Endodermal cell (in vitro differentiated cells): ENCODE measurements around the gene RFPL1. TPM values are rescaled to one million over a fixed set of nuclear protein-coding genes. Genes with fewer than 3 reads are reported as not detected.

Experiments
- DNase-seq: peaks from one replicate; pipeline ENCODE4 v3.0.0-alpha.2; 2017
- H3K27ac ChIP-seq: 2 replicates; pipeline ENCODE4 v1.5.1; 2013; ENCODE audit warnings: mild to moderate bottlenecking, low read depth, low read length, moderate library complexity
- H3K27me3 ChIP-seq: 2 replicates; pipeline ENCODE4 v1.6.1; 2013; ENCODE audit warnings: mild to moderate bottlenecking, low read length, moderate library complexity; ENCODE audit not compliant: insufficient read depth, control insufficient read depth, poor library complexity, severe bottlenecking
- H3K36me3 ChIP-seq: 2 replicates; pipeline ENCODE4 v1.7.0; 2013; ENCODE audit warnings: mild to moderate bottlenecking, low read length, moderate library complexity; ENCODE audit not compliant: control insufficient read depth, insufficient read depth
- H3K4me1 ChIP-seq: one replicate; pipeline ENCODE4 v1.7.0; 2013; ENCODE audit warnings: low read length; ENCODE audit not compliant: control insufficient read depth, insufficient read depth
- H3K4me3 ChIP-seq: 2 replicates; pipeline ENCODE4 v1.5.1; 2013; ENCODE audit warnings: mild to moderate bottlenecking, low read length, moderate library complexity
- H3K9ac ChIP-seq: 2 replicates; pipeline ENCODE4 v1.6.1; 2013; ENCODE audit warnings: mild to moderate bottlenecking, low read length, moderate library complexity; ENCODE audit not compliant: poor library complexity, severe bottlenecking; ENCODE audit errors: extremely low read depth
- H3K9me3 ChIP-seq: 2 replicates; pipeline ENCODE4 v1.6.1; 2013; ENCODE audit warnings: mild to moderate bottlenecking, low read length, moderate library complexity; ENCODE audit not compliant: control insufficient read depth
- H3K27ac Mint-ChIP-seq: 2 replicates; pipeline ENCODE4 v1.8.0; 2020; ENCODE audit warnings: mixed read lengths
- H3K27me3 Mint-ChIP-seq: 2 replicates; pipeline ENCODE4 v1.8.0; 2021; ENCODE audit warnings: mild to moderate bottlenecking, mixed read lengths; ENCODE audit not compliant: insufficient read depth
- H3K36me3 Mint-ChIP-seq: 2 replicates; pipeline ENCODE4 v1.8.0; 2020; ENCODE audit warnings: low read depth, mixed read lengths
- H3K4me1 Mint-ChIP-seq: 2 replicates; pipeline ENCODE4 v1.8.0; 2020; ENCODE audit warnings: mixed read lengths
- H3K4me3 Mint-ChIP-seq: 2 replicates; pipeline ENCODE4 v1.8.0; 2020; ENCODE audit warnings: mild to moderate bottlenecking, moderate library complexity, mixed read lengths
- H3K9me3 Mint-ChIP-seq: 2 replicates; pipeline ENCODE4 v1.8.0; 2020; ENCODE audit warnings: mild to moderate bottlenecking, mixed read lengths
- CTCF ChIP-seq: fragments of 200-600 bp; sonication (generic); conservative IDR thresholded peaks from 2 replicates; pipeline ENCODE4 v1.5.0; 2021; ENCODE audit warnings: antibody characterized with exemption, mild to moderate bottlenecking
- WGBS, 2 experiments: methylation state at CpG; one replicate each; pipeline versions ENCODE4 v1.1.5 to v1.1.7; 2013; ENCODE audit warnings: missing lambda C conversion rate in 2 of 2, mixed read lengths in 1 of 2; ENCODE audit not compliant: insufficient coverage in 1 of 2, insufficient read length in 1 of 2; 5-methylcytosine and 5-hydroxymethylcytosine counted together
- total RNA-seq, 2 donors: library from RNA; stranded (reverse); fragmentation: NEBNext Ultra II Directional in 1 of 2; extraction: Animal tissue kit (Norgen Biotek cat#: 25700) in 1 of 2; gene quantifications; 2 replicates in 1 of 2; 3 replicates in 1 of 2; pipeline ENCODE4 v1.2.1, GENCODE V29; 2021

Gene RFPL1
- total RNA-seq, 2 donors from 2014 or later: not detected

- H3K9me3 Mint-ChIP-seq: no peaks in the 10 kb centered on the region
- TF ChIP-seq CTCF: no peak
- Histone ChIP-seq H3K4me1 (no peaks in the 10 kb centered on the region), H3K9me3 (no peaks in the 10 kb centered on the region), H3K9ac (no peak overlapping the region), H3K27ac (no peak overlapping the region), H3K36me3 (no peaks in the 10 kb centered on the region), H3K27me3 (no peaks in the 10 kb centered on the region), H3K4me3 (no peak overlapping the region)
- no peaks in the 10 kb centered on the region for H3K36me3 Mint-ChIP-seq
- H3K27me3 Mint-ChIP-seq: no peaks in the 10 kb centered on the region
- no peaks in the 10 kb centered on the region for H3K4me1 Mint-ChIP-seq
- WGBS, 2 experiments: 92 to 93% methylated on average over 5 of the region's 5 CpGs
- DNase-seq: no peak
- H3K4me3 Mint-ChIP-seq: no peak overlapping the region
- H3K27ac Mint-ChIP-seq: no peak overlapping the region
These were observed 9.5 kb downstream of the RFPL1 start for GRCh38 chr22:29447906-29448305.

- WGBS, 2 experiments: 88 to 92% methylated on average over 5 to 11 of the region's 11 CpGs
- Histone ChIP-seq H3K36me3 (no peaks in the 10 kb centered on the region), H3K4me1 (no peaks in the 10 kb centered on the region), H3K9me3 (no peaks in the 10 kb centered on the region), H3K27ac (no peak overlapping the region), H3K27me3 (no peaks in the 10 kb centered on the region), H3K4me3 (no peak overlapping the region), H3K9ac (no peak overlapping the region)
- Mint-ChIP-seq H3K27ac (no peak overlapping the region), H3K36me3 (no peaks in the 10 kb centered on the region), H3K4me3 (no peak overlapping the region), H3K4me1 (no peaks in the 10 kb centered on the region), H3K27me3 (no peaks in the 10 kb centered on the region), H3K9me3 (no peaks in the 10 kb centered on the region)
- DNase-seq: no peak
- TF ChIP-seq CTCF: no peak
These were observed 11.0 kb downstream of the RFPL1 start for GRCh38 chr22:29449296-29449875.

GRCh38 chr22:29450222-29450621 lies 11.8 kb downstream of the RFPL1 start:
- Mint-ChIP-seq H3K9me3 (no peaks in the 10 kb centered on the region), H3K4me1 (no peaks in the 10 kb centered on the region), H3K27me3 (no peaks in the 10 kb centered on the region), H3K27ac (no peak overlapping the region), H3K36me3 (no peaks in the 10 kb centered on the region), H3K4me3 (no peak overlapping the region)
- Histone ChIP-seq H3K9ac (no peak overlapping the region), H3K27me3 (no peaks in the 10 kb centered on the region), H3K9me3 (no peaks in the 10 kb centered on the region), H3K36me3 (no peaks in the 10 kb centered on the region), H3K4me3 (no peak overlapping the region), H3K27ac (no peak overlapping the region), H3K4me1 (no peaks in the 10 kb centered on the region)
- TF ChIP-seq CTCF: no peak
- 87 to 99% methylated on average over 6 to 8 of the region's 8 CpGs for WGBS, 2 experiments
- no peak for DNase-seq
